GM19239 (cell line): Measurements from ENCODE around the gene PTPRD.

Source experiments
- DNase-seq: peaks from one replicate; pipeline ENCODE4 v3.0.0; 2011; ENCODE audit warnings: low spot score; ENCODE audit not compliant: insufficient read length
- FAIRE-seq: peaks from 2 replicates; lab custom pipeline; 2011; peaks lifted over from hg19 to GRCh38; lab: Jason Lieb, UNC

The PTPRD gene

GRCh38 chr9:8869812-8870211, 1743.0 kb downstream of the PTPRD start:
- no peak for DNase-seq
- FAIRE-seq: no peak

- no peak for DNase-seq
- no peak for FAIRE-seq
These were observed 1744.2 kb downstream of the PTPRD start for GRCh38 chr9:8868632-8869031.

GRCh38 chr9:8867148-8867547, 1745.7 kb downstream of the PTPRD start:
- FAIRE-seq (no peak), DNase-seq (no peak)

- FAIRE-seq (no peak), DNase-seq (no peak)
These were observed 1748.3 kb downstream of the PTPRD start for GRCh38 chr9:8864545-8864896.

- FAIRE-seq (no peak), DNase-seq (no peak)
These were observed 1748.8 kb downstream of the PTPRD start for GRCh38 chr9:8863886-8864544.

GRCh38 chr9:8863069-8863468, 1749.7 kb downstream of the PTPRD start:
- DNase-seq: no peak
- FAIRE-seq: no peak

- DNase-seq (no peak), FAIRE-seq (no peak)
These were observed 1751.9 kb downstream of the PTPRD start for GRCh38 chr9:8860925-8861324.

GRCh38 chr9:8860086-8860485, 1752.7 kb downstream of the PTPRD start:
- FAIRE-seq (no peak), DNase-seq (no peak)

- no peak for DNase-seq
- no peak for FAIRE-seq
These were observed 1753.4 kb downstream of the PTPRD start for GRCh38 chr9:8859416-8859815.

GRCh38 chr9:8858596-8859161, 1754.1 kb downstream of the PTPRD start:
- FAIRE-seq (no peak), DNase-seq (no peak)

GRCh38 chr9:8857926-8858595, 1754.7 kb downstream of the PTPRD start:
- DNase-seq (no peak), FAIRE-seq (no peak)

GRCh38 chr9:8857068-8857925, 1755.5 kb downstream of the PTPRD start:
- no peak for FAIRE-seq
- no peak for DNase-seq

GRCh38 chr9:8856396-8857067, 1756.3 kb downstream of the PTPRD start:
- no peak for FAIRE-seq
- no peak for DNase-seq

GRCh38 chr9:8855046-8855445, 1757.8 kb downstream of the PTPRD start:
- DNase-seq (no peak), FAIRE-seq (no peak)

- FAIRE-seq (no peak), DNase-seq (no peak)
These were observed 1760.4 kb downstream of the PTPRD start for GRCh38 chr9:8852301-8852864.

- DNase-seq: no peak
- no peak for FAIRE-seq
These were observed 1761.9 kb downstream of the PTPRD start for GRCh38 chr9:8850914-8851313.

GRCh38 chr9:8845808-8846207, 1767.0 kb downstream of the PTPRD start:
- FAIRE-seq: no peak
- DNase-seq: no peak

- FAIRE-seq (no peak), DNase-seq (no peak)
These were observed 1767.4 kb downstream of the PTPRD start for GRCh38 chr9:8845376-8845775.

- DNase-seq: no peak
- FAIRE-seq: no peak
These were observed 1768.3 kb downstream of the PTPRD start for GRCh38 chr9:8844549-8844948.
